Liver (tissue), 3 donors: ENCODE measurements around the gene FNIP1.

ENCODE experiments used
- ATF3 ChIP-seq: IDR thresholded peaks from 2 replicates; pipeline ENCODE4 v1.6.1; 2016; ENCODE audit warnings: antibody characterized with exemption
- CTCF ChIP-seq: fragments of 150-350 bp; IDR thresholded peaks from 2 replicates; pipeline ENCODE4 v1.5.1; 2017; ENCODE audit warnings: improper control_type of control experiment, low read depth, low read length; ENCODE audit not compliant: missing input control
- HNF4G ChIP-seq: IDR thresholded peaks from 2 replicates; pipeline ENCODE4 v1.6.1; 2016; ENCODE audit warnings: antibody characterized with exemption
- JUND ChIP-seq, 2 donors: IDR thresholded peaks; 2 replicates each; pipeline ENCODE4 v1.6.1; 2016; ENCODE audit warnings: antibody characterized with exemption in 2 of 2
- REST ChIP-seq: IDR thresholded peaks from 2 replicates; pipeline ENCODE4 v1.6.1; 2016; ENCODE audit warnings: antibody characterized with exemption, mild to moderate bottlenecking
- RXRA ChIP-seq, 2 donors: IDR thresholded peaks; 2 replicates each; pipeline ENCODE4 v1.6.1; 2017 to 2018; ENCODE audit warnings: antibody characterized with exemption in 2 of 2, mild to moderate bottlenecking in 1 of 2
- SP1 ChIP-seq: IDR thresholded peaks from 2 replicates; pipeline ENCODE4 v1.6.1; 2018; ENCODE audit warnings: antibody characterized with exemption, mild to moderate bottlenecking
- TAF1 ChIP-seq: conservative IDR thresholded peaks from 2 replicates; pipeline ENCODE4 v1.6.1; 2016; ENCODE audit warnings: antibody characterized with exemption, mild to moderate bottlenecking
- YY1 ChIP-seq: IDR thresholded peaks from 2 replicates; pipeline ENCODE4 v1.6.1; 2016; ENCODE audit warnings: antibody characterized with exemption, mild to moderate bottlenecking
- ZBTB33 ChIP-seq: IDR thresholded peaks from 2 replicates; pipeline ENCODE4 v1.6.1; 2016; ENCODE audit warnings: antibody characterized with exemption
- donor health status: healthy.
- donor health status: healthy.

GRCh38 chr5:131794586-131794985, 2.2 kb downstream of the FNIP1 start:
- TF ChIP-seq CTCF (no peak), ZBTB33 (no peak), YY1 (no peak), JUND (IDR thresholded peaks at IDR 0.05) (no peak), HNF4G (no peak), REST (no peak), SP1 (no peak), ATF3 (no peak), RXRA (IDR thresholded peaks at IDR 0.05) (no peak), TAF1 (no peak)
